ENCODE measurements around the gene EFHC1.

GRCh38 chr6:52566853-52567279 lies 146.7 kb downstream of the EFHC1 start:
- no peak for TF ChIP-seq POLR2A (IDR thresholded peaks at IDR 0.05)
- TF ChIP-seq, protein P1, sequence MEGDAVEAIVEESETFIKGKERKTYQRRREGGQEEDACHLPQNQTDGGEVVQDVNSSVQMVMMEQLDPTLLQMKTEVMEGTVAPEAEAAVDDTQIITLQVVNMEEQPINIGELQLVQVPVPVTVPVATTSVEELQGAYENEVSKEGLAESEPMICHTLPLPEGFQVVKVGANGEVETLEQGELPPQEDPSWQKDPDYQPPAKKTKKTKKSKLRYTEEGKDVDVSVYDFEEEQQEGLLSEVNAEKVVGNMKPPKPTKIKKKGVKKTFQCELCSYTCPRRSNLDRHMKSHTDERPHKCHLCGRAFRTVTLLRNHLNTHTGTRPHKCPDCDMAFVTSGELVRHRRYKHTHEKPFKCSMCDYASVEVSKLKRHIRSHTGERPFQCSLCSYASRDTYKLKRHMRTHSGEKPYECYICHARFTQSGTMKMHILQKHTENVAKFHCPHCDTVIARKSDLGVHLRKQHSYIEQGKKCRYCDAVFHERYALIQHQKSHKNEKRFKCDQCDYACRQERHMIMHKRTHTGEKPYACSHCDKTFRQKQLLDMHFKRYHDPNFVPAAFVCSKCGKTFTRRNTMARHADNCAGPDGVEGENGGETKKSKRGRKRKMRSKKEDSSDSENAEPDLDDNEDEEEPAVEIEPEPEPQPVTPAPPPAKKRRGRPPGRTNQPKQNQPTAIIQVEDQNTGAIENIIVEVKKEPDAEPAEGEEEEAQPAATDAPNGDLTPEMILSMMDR (IDR thresholded peaks at IDR 0.05) = no peak
- peak in 2 of 3 donors; percentile 19 to 60 for TF ChIP-seq POLR2AphosphoS5 (IDR thresholded peaks at IDR 0.05)

All from breast epithelium (tissue), 3 donors.